Smooth muscle cell (in vitro differentiated cells): ENCODE measurements around the gene MCEE. TPM values are rescaled to one million over a fixed set of nuclear protein-coding genes. Genes with fewer than 3 reads are reported as not detected.

ENCODE experiments used
- DNase-seq: peaks from one replicate; lab custom pipeline; 2025; ENCODE audit not compliant: unreplicated experiment; lab: John Stamatoyannopoulos, UW
- H2AFZ ChIP-seq: fragments of 200-600 bp; sonication (generic); 2 replicates; pipeline ENCODE4 v1.6.0; 2016; ENCODE audit warnings: antibody characterized with exemption, low read depth, mild to moderate bottlenecking
- H3F3A ChIP-seq: fragments of 200-600 bp; sonication (generic); 2 replicates; pipeline ENCODE4 v1.6.0; 2017; ENCODE audit warnings: antibody characterized with exemption, low read depth
- H3K27ac ChIP-seq: fragments of 200-600 bp; sonication (generic); 2 replicates; pipeline ENCODE4 v1.5.1; 2016; ENCODE audit warnings: low read depth, mild to moderate bottlenecking
- H3K27me3 ChIP-seq: fragments of 200-600 bp; sonication (generic); 2 replicates; pipeline ENCODE4 v1.6.1; 2016; ENCODE audit warnings: low read depth, mild to moderate bottlenecking
- H3K36me3 ChIP-seq: fragments of 200-600 bp; sonication (generic); 2 replicates; pipeline ENCODE4 v1.5.1; 2016; ENCODE audit warnings: low read depth
- H3K4me1 ChIP-seq: fragments of 200-600 bp; sonication (generic); 2 replicates; pipeline ENCODE4 v1.5.1; 2016; ENCODE audit warnings: low read depth
- H3K4me2 ChIP-seq: fragments of 200-600 bp; sonication (generic); 2 replicates; pipeline ENCODE4 v1.6.0; 2016; ENCODE audit warnings: mild to moderate bottlenecking
- H3K4me3 ChIP-seq: fragments of 200-600 bp; sonication (generic); 2 replicates; pipeline ENCODE4 v1.5.1; 2016; ENCODE audit warnings: mild to moderate bottlenecking
- H3K79me2 ChIP-seq: fragments of 200-600 bp; sonication (generic); 2 replicates; pipeline ENCODE4 v1.6.0; 2016; ENCODE audit warnings: low read depth, mild to moderate bottlenecking
- H3K9ac ChIP-seq: fragments of 200-600 bp; sonication (generic); 2 replicates; pipeline ENCODE4 v1.6.0; 2016; ENCODE audit warnings: low read depth
- H3K9me3 ChIP-seq: fragments of 200-600 bp; sonication (generic); replicated peaks from 2 replicates; pipeline ENCODE4 v1.5.1; 2016; ENCODE audit warnings: low read depth
- H4K20me1 ChIP-seq: fragments of 200-600 bp; sonication (generic); 2 replicates; pipeline ENCODE4 v1.6.0; 2016; ENCODE audit warnings: low read depth
- CTCF ChIP-seq: fragments of 200-600 bp; sonication (generic); IDR thresholded peaks from 2 replicates; pipeline ENCODE4 v1.5.1; 2017; ENCODE audit warnings: borderline replicate concordance, mild to moderate bottlenecking, antibody characterized with exemption; ENCODE audit not compliant: insufficient read depth, poor library complexity, severe bottlenecking
- WGBS: methylation state at CpG from one replicate; pipeline ENCODE4 v1.1.7; 2016; ENCODE audit warnings: low lambda C conversion rate; 5-methylcytosine and 5-hydroxymethylcytosine counted together
- polyA plus RNA-seq: library from polyadenylated mRNA; unstranded; fragments of >200 nt; fragmentation: Nextera tagmentation; extraction: Ambion mirVana; gene quantifications from 2 replicates; pipeline ENCODE4 v1.2.1, GENCODE V29; 2016
- total RNA-seq: library from RNA; depleted of rRNA; stranded (reverse); fragments of >200 nt; gene quantifications from 2 replicates; pipeline ENCODE4 v1.2.3, GENCODE V29; 2014

Gene MCEE
- total and polyA plus RNA-seq, 2 experiments from 2014 or later = 38.4 to 53.9 TPM

- H3K27ac ChIP-seq = peak overlapping the region; percentile 65
- H3F3A ChIP-seq = peaks cover 5% of the 10 kb centered on the region
- peaks cover 4% of the 10 kb centered on the region for H3K79me2 ChIP-seq
- 58% methylated on average over 9 of the region's 9 CpGs for WGBS
- no peak overlapping the region for H3K4me2 ChIP-seq
- H3K27me3 ChIP-seq = no peaks in the 10 kb centered on the region
- no peak overlapping the region for H3K9ac ChIP-seq
- no peak for DNase-seq
- H3K36me3 ChIP-seq = no peaks in the 10 kb centered on the region
- H3K4me1 ChIP-seq = peaks cover 8% of the 10 kb centered on the region
- no peak overlapping the region for H3K4me3 ChIP-seq
- no peak for TF ChIP-seq CTCF
- no peaks in the 10 kb centered on the region for H4K20me1 ChIP-seq
- H3K9me3 ChIP-seq = no peaks in the 10 kb centered on the region
- H2AFZ ChIP-seq = no peak overlapping the region
Observed at GRCh38 chr2:71064110-71064611, 65.9 kb downstream of the MCEE start.

- no peaks in the 10 kb centered on the region for H3K79me2 ChIP-seq
- H4K20me1 ChIP-seq = no peaks in the 10 kb centered on the region
- no peak overlapping the region for H2AFZ ChIP-seq
- peaks cover 6% of the 10 kb centered on the region for H3K4me1 ChIP-seq
- DNase-seq = no peak
- 73% methylated on average over 1 of the region's 1 CpG for WGBS
- H3F3A ChIP-seq = peaks cover 5% of the 10 kb centered on the region
- H3K27ac ChIP-seq = peak overlapping the region; percentile 50
- no peak overlapping the region for H3K9ac ChIP-seq
- no peak overlapping the region for H3K4me2 ChIP-seq
- H3K27me3 ChIP-seq = no peaks in the 10 kb centered on the region
- TF ChIP-seq CTCF = no peak
- H3K36me3 ChIP-seq = no peaks in the 10 kb centered on the region
- no peak overlapping the region for H3K4me3 ChIP-seq
- H3K9me3 ChIP-seq = no peaks in the 10 kb centered on the region
Observed at GRCh38 chr2:71063216-71063615, 66.8 kb downstream of the MCEE start.

GRCh38 chr2:71060871-71061270 is 69.2 kb downstream of the MCEE start:
- Histone ChIP-seq H3K4me2 (no peak overlapping the region), H3K4me1 (no peaks in the 10 kb centered on the region), H3K27me3 (no peaks in the 10 kb centered on the region), H2AFZ (peak overlapping the region; percentile 45), H3K9me3 (no peaks in the 10 kb centered on the region), H3K4me3 (no peak overlapping the region), H3K9ac (no peak overlapping the region), H3K79me2 (no peaks in the 10 kb centered on the region), H3K27ac (no peak overlapping the region), H3K36me3 (no peaks in the 10 kb centered on the region), H4K20me1 (no peaks in the 10 kb centered on the region), H3F3A (peaks cover 5% of the 10 kb centered on the region)
- WGBS = 47% methylated on average over 3 of the region's 3 CpGs
- DNase-seq = no peak
- TF ChIP-seq CTCF = no peak

GRCh38 chr2:71060211-71060610 is 69.8 kb downstream of the MCEE start:
- Histone ChIP-seq H3K79me2 (no peaks in the 10 kb centered on the region), H3K27ac (no peak overlapping the region), H3K4me3 (no peak overlapping the region), H3K4me1 (no peaks in the 10 kb centered on the region), H4K20me1 (no peaks in the 10 kb centered on the region), H3K36me3 (no peaks in the 10 kb centered on the region), H3K4me2 (no peak overlapping the region), H3K9ac (no peak overlapping the region), H3K27me3 (no peaks in the 10 kb centered on the region), H2AFZ (no peak overlapping the region), H3F3A (peaks cover 3% of the 10 kb centered on the region), H3K9me3 (no peaks in the 10 kb centered on the region)
- no peak for DNase-seq
- 88% methylated on average over 2 of the region's 2 CpGs for WGBS
- TF ChIP-seq CTCF = no peak
